HEK293T (cell line): Measurements from ENCODE around the gene MAGIX.

Experiments used
- FOXK2 ChIP-seq: fragments of 450-650 bp; IDR thresholded peaks from 2 replicates; pipeline ENCODE4 v1.6.1; 2016; ENCODE audit warnings: mild to moderate bottlenecking
- LEF1 ChIP-seq: fragments of 450-650 bp; IDR thresholded peaks from 2 replicates; pipeline ENCODE4 v1.6.1; 2017; ENCODE audit warnings: mild to moderate bottlenecking, borderline replicate concordance
- PKNOX1 ChIP-seq: fragments of 450-650 bp; IDR thresholded peaks from 2 replicates; pipeline ENCODE4 v1.6.1; 2016

- no peak for TF ChIP-seq PKNOX1
- no peak for TF ChIP-seq FOXK2
- no peak for TF ChIP-seq LEF1
Observed at GRCh38 chrX:49214996-49215526, 52.5 kb downstream of the MAGIX start.
